Measurements from ENCODE around the gene GATA1. TPM values are rescaled to one million over a fixed set of nuclear protein-coding genes. Genes with fewer than 3 reads are reported as not detected.

Gene GATA1
- total and polyA plus RNA-seq, 10 of the 15 experiments (the other 5 are each of a cell fraction or from before 2014, with no cell fraction given) = 0.24 to 0.36 TPM; not detected in 8

GRCh38 chrX:48785186-48785539 lies 1.2 kb upstream of the GATA1 start:
- no peak for TF ChIP-seq NR2C1 (IDR thresholded peaks at IDR 0.05)
- H3K4me2 ChIP-seq (ENCODE audit: control insufficient read depth, insufficient read depth) = no peak overlapping the region
- H3K9me3 ChIP-seq (replicated peaks; ENCODE audit: control insufficient read depth, insufficient read depth, low read length) = no peaks in the 10 kb centered on the region
- H3K36me3 ChIP-seq (ENCODE audit: control insufficient read depth in 2 of 2, insufficient read depth in 2 of 2, low read length in 1 of 2) = no peaks in the 10 kb centered on the region
- no peak overlapping the region for H3K27ac ChIP-seq (ENCODE audit: control insufficient read depth, insufficient read depth)
- H3K27me3 ChIP-seq (replicated peaks in 1 of 2; ENCODE audit: control insufficient read depth in 2 of 2, insufficient read depth in 2 of 2, low read length in 1 of 2) = no peaks in the 10 kb centered on the region
- RAD21 ChIA-PET (ENCODE audit: unreplicated experiment) = no interaction called here
- POLR2A ChIA-PET = no interaction called here
- BruUV-seq (replicated peaks) = no TSS peak
- H3K4me1 ChIP-seq (ENCODE audit: control insufficient read depth, insufficient read depth, low read length) = no peaks in the 10 kb centered on the region
- H2AFZ ChIP-seq (ENCODE audit: control insufficient read depth, low read depth, low read length) = no peak overlapping the region
- DNase-seq (ENCODE audit: low read depth, low spot score) (no peak), ATAC-seq (no peak), FAIRE-seq (no peak)
- H4K20me1 ChIP-seq (ENCODE audit: control insufficient read depth, insufficient read depth) = no peaks in the 10 kb centered on the region
- SMC1A ChIA-PET (ENCODE audit: uncharacterized antibody, unreplicated experiment) = no interaction called here
- CTCF ChIA-PET = no interaction called here
- no peak overlapping the region for H3K9ac ChIP-seq (ENCODE audit: control insufficient read depth, insufficient read depth, low read length)
- 83% methylated on average over 1 of the region's 1 CpG for WGBS (ENCODE audit: insufficient coverage, insufficient replicate concordance, low lambda C conversion rate, missing lambda C conversion rate)
- H3K4me3 ChIP-seq = no peak overlapping the region
- in situ Hi-C loops (cut with MboI) (no loop called here), intact Hi-C loops (cut with micrococcal nuclease; ENCODE audit: unreplicated experiment) (no loop called here)
- H3K79me2 ChIP-seq (ENCODE audit: control insufficient read depth, insufficient read depth, low read length) = no peaks in the 10 kb centered on the region

GRCh38 chrX:48785540-48786214 lies 713 bp upstream of the GATA1 start:
- intact Hi-C loops (cut with micrococcal nuclease; ENCODE audit: unreplicated experiment) (no loop called here), in situ Hi-C loops (cut with MboI) (no loop called here)
- Histone ChIP-seq H3K9me3 (replicated peaks; ENCODE audit: control insufficient read depth, insufficient read depth, low read length) (no peaks in the 10 kb centered on the region), H3K4me1 (ENCODE audit: control insufficient read depth, insufficient read depth, low read length) (no peaks in the 10 kb centered on the region), H3K79me2 (ENCODE audit: control insufficient read depth, insufficient read depth, low read length) (no peaks in the 10 kb centered on the region), H3K27me3 (replicated peaks in 1 of 2; ENCODE audit: control insufficient read depth in 2 of 2, insufficient read depth in 2 of 2, low read length in 1 of 2) (no peaks in the 10 kb centered on the region), H3K9ac (ENCODE audit: control insufficient read depth, insufficient read depth, low read length) (no peak overlapping the region), H3K4me3 (no peak overlapping the region), H3K27ac (ENCODE audit: control insufficient read depth, insufficient read depth) (no peak overlapping the region), H4K20me1 (ENCODE audit: control insufficient read depth, insufficient read depth) (no peaks in the 10 kb centered on the region), H3K36me3 (ENCODE audit: control insufficient read depth in 2 of 2, insufficient read depth in 2 of 2, low read length in 1 of 2) (no peaks in the 10 kb centered on the region), H3K4me2 (ENCODE audit: control insufficient read depth, insufficient read depth) (no peak overlapping the region), H2AFZ (ENCODE audit: control insufficient read depth, low read depth, low read length) (no peak overlapping the region)
- ATAC-seq = no peak
- TF ChIP-seq STAT1 (conservative IDR thresholded peaks at IDR 0.05) = no peak
- TF ChIP-seq PML (IDR thresholded peaks at IDR 0.05; ENCODE audit: low read length) = no peak
- no peak for TF ChIP-seq BCLAF1 (IDR thresholded peaks at IDR 0.05)
- TF ChIP-seq ATF3 (IDR thresholded peaks at IDR 0.05; ENCODE audit: borderline replicate concordance, extremely low read depth, low read depth, low read length) = no peak
- TF ChIP-seq CREM (IDR thresholded peaks at IDR 0.05; ENCODE audit: low read depth) = no peak
- TF ChIP-seq NKRF (conservative IDR thresholded peaks at IDR 0.05) = no peak
- no peak for TF ChIP-seq FOXM1 (IDR thresholded peaks at IDR 0.05; ENCODE audit: low read depth, low read length)
- TF ChIP-seq MEF2B (IDR thresholded peaks at IDR 0.05; ENCODE audit: partially characterized antibody, poor library complexity, severe bottlenecking) = no peak
- TF ChIP-seq RUNX3 (IDR thresholded peaks at IDR 0.05; ENCODE audit: low read length) = no peak
- no peak for FAIRE-seq
- 41% methylated on average over 16 of the region's 16 CpGs for WGBS (ENCODE audit: insufficient coverage, insufficient replicate concordance, low lambda C conversion rate, missing lambda C conversion rate)
- RAD21 ChIA-PET (ENCODE audit: unreplicated experiment) = no interaction called here
- BruUV-seq (replicated peaks) = no TSS peak
- POLR2A ChIA-PET = no interaction called here
- no peak for DNase-seq (ENCODE audit: low read depth, low spot score)
- SMC1A ChIA-PET (ENCODE audit: uncharacterized antibody, unreplicated experiment) = no interaction called here
- CTCF ChIA-PET = no interaction called here

Data from GM12878 (cell line).